Activated CD4-positive, alpha-beta T cell treated with anti-CD3 and anti-CD28 coated beads, Interleukin-2, amount 10 ng/mL, durations not matched to agents 7 days and 5 days (primary cell): Measurements from ENCODE around the gene CNTN6. TPM values are rescaled to one million over a fixed set of nuclear protein-coding genes. Genes with fewer than 3 reads are reported as not detected.

Experiments used
- CTCF ChIA-PET: fragments of 350-600 bp; sonication (Branson Sonifier 250); formaldehyde crosslinking; loops from one replicate; lab custom pipeline; 2021; ENCODE audit warnings: antibody characterized with exemption; lab: Charles Lee
- POLR2A ChIA-PET: fragments of 350-600 bp; sonication (Branson Sonifier 250); formaldehyde crosslinking; loops from one replicate; lab custom pipeline; 2021; ENCODE audit warnings: antibody characterized with exemption; lab: Charles Lee
- DNase-seq: peaks from one replicate; pipeline ENCODE4 v3.0.0-alpha.2; 2020
- H3K27ac Mint-ChIP-seq: one replicate; pipeline ENCODE4 v1.8.0; 2021; ENCODE audit warnings: mild to moderate bottlenecking, moderate library complexity, mixed read lengths
- H3K27me3 Mint-ChIP-seq: one replicate; pipeline ENCODE4 v1.8.0; 2021; ENCODE audit warnings: mixed read lengths
- H3K36me3 Mint-ChIP-seq: one replicate; pipeline ENCODE4 v1.8.0; 2021; ENCODE audit warnings: low read depth, mixed read lengths
- H3K4me1 Mint-ChIP-seq: one replicate; pipeline ENCODE4 v1.8.0; 2021; ENCODE audit warnings: mixed read lengths
- H3K4me3 Mint-ChIP-seq: one replicate; pipeline ENCODE4 v1.8.0; 2021; ENCODE audit warnings: mild to moderate bottlenecking, moderate library complexity, mixed read lengths
- H3K9me3 Mint-ChIP-seq: one replicate; pipeline ENCODE4 v1.8.0; 2021; ENCODE audit warnings: mixed read lengths
- total RNA-seq, 2 experiments: library from RNA; stranded (reverse); gene quantifications; one replicate each; pipeline ENCODE4 v1.2.3, GENCODE V29; 2021

Gene CNTN6
- total RNA-seq, 2 experiments from 2014 or later, result not detected

- H3K27me3 Mint-ChIP-seq, result no peaks in the 10 kb centered on the region
- peaks cover 4% of the 10 kb centered on the region for H3K9me3 Mint-ChIP-seq
- no peaks in the 10 kb centered on the region for H3K36me3 Mint-ChIP-seq
- H3K27ac Mint-ChIP-seq, result no peak overlapping the region
- DNase-seq, result no peak
- ChIA-PET POLR2A (no interaction called here), CTCF (no interaction called here)
- no peaks in the 10 kb centered on the region for H3K4me1 Mint-ChIP-seq
- no peak overlapping the region for H3K4me3 Mint-ChIP-seq
Measured at GRCh38 chr3:1404270-1404962, 311.6 kb downstream of the CNTN6 start.

GRCh38 chr3:1406250-1406649, 313.4 kb downstream of the CNTN6 start:
- Mint-ChIP-seq H3K9me3 (peaks cover 4% of the 10 kb centered on the region), H3K27ac (no peak overlapping the region), H3K36me3 (no peaks in the 10 kb centered on the region), H3K27me3 (no peaks in the 10 kb centered on the region), H3K4me1 (no peaks in the 10 kb centered on the region), H3K4me3 (no peak overlapping the region)
- CTCF ChIA-PET, result no interaction called here
- POLR2A ChIA-PET, result no interaction called here
- DNase-seq, result no peak

- DNase-seq, result no peak
- H3K9me3 Mint-ChIP-seq, result peaks cover 11% of the 10 kb centered on the region
- no peak overlapping the region for H3K27ac Mint-ChIP-seq
- no peaks in the 10 kb centered on the region for H3K36me3 Mint-ChIP-seq
- H3K4me1 Mint-ChIP-seq, result no peaks in the 10 kb centered on the region
- no peaks in the 10 kb centered on the region for H3K27me3 Mint-ChIP-seq
- ChIA-PET POLR2A (no interaction called here), CTCF (no interaction called here)
- H3K4me3 Mint-ChIP-seq, result no peak overlapping the region
Measured at GRCh38 chr3:1421577-1421976, 328.8 kb downstream of the CNTN6 start.

GRCh38 chr3:1423566-1424089, 330.8 kb downstream of the CNTN6 start:
- Mint-ChIP-seq H3K27ac (no peak overlapping the region), H3K4me3 (no peak overlapping the region)

GRCh38 chr3:1439395-1439794, 346.6 kb downstream of the CNTN6 start:
- no peaks in the 10 kb centered on the region for H3K4me1 Mint-ChIP-seq
- H3K27me3 Mint-ChIP-seq, result no peaks in the 10 kb centered on the region
- ChIA-PET POLR2A (no interaction called here), CTCF (no interaction called here)
- no peak for DNase-seq
- no peaks in the 10 kb centered on the region for H3K36me3 Mint-ChIP-seq
- H3K4me3 Mint-ChIP-seq, result no peak overlapping the region
- H3K27ac Mint-ChIP-seq, result no peak overlapping the region
- H3K9me3 Mint-ChIP-seq, result peaks cover 2% of the 10 kb centered on the region

More at GRCh38 chr3:1423566-1424089, 330.8 kb downstream of the CNTN6 start:
- Mint-ChIP-seq H3K27me3 (no peaks in the 10 kb centered on the region), H3K9me3 (peaks cover 8% of the 10 kb centered on the region), H3K4me1 (no peaks in the 10 kb centered on the region), H3K36me3 (no peaks in the 10 kb centered on the region)
- DNase-seq, result no peak
- CTCF ChIA-PET, result no interaction called here
- POLR2A ChIA-PET, result no interaction called here

- no peak for DNase-seq
- ChIA-PET POLR2A (no interaction called here), CTCF (no interaction called here)
- no peak overlapping the region for H3K4me3 Mint-ChIP-seq
- no peaks in the 10 kb centered on the region for H3K36me3 Mint-ChIP-seq
- peaks cover 2% of the 10 kb centered on the region for H3K9me3 Mint-ChIP-seq
- no peaks in the 10 kb centered on the region for H3K4me1 Mint-ChIP-seq
- no peaks in the 10 kb centered on the region for H3K27me3 Mint-ChIP-seq
- no peak overlapping the region for H3K27ac Mint-ChIP-seq
Measured at GRCh38 chr3:1442271-1442670, 349.4 kb downstream of the CNTN6 start.

- ChIA-PET CTCF (no interaction called here), POLR2A (no interaction called here)
- no peak for DNase-seq
- no peak overlapping the region for H3K27ac Mint-ChIP-seq
- H3K4me3 Mint-ChIP-seq, result no peak overlapping the region
- H3K36me3 Mint-ChIP-seq, result no peaks in the 10 kb centered on the region
- H3K4me1 Mint-ChIP-seq, result no peaks in the 10 kb centered on the region
- H3K27me3 Mint-ChIP-seq, result no peaks in the 10 kb centered on the region
- H3K9me3 Mint-ChIP-seq, result peaks cover 2% of the 10 kb centered on the region
Measured at GRCh38 chr3:1444195-1444594, 351.4 kb downstream of the CNTN6 start.

GRCh38 chr3:1446531-1446930, 353.7 kb downstream of the CNTN6 start:
- no peak overlapping the region for H3K4me3 Mint-ChIP-seq
- H3K27ac Mint-ChIP-seq, result no peak overlapping the region
- no peaks in the 10 kb centered on the region for H3K9me3 Mint-ChIP-seq
- H3K4me1 Mint-ChIP-seq, result no peaks in the 10 kb centered on the region
- no peak for DNase-seq
- ChIA-PET CTCF (no interaction called here), POLR2A (no interaction called here)
- no peaks in the 10 kb centered on the region for H3K27me3 Mint-ChIP-seq
- no peaks in the 10 kb centered on the region for H3K36me3 Mint-ChIP-seq

- Mint-ChIP-seq H3K27me3 (no peaks in the 10 kb centered on the region), H3K36me3 (no peaks in the 10 kb centered on the region), H3K4me1 (no peaks in the 10 kb centered on the region), H3K27ac (no peak overlapping the region), H3K9me3 (no peaks in the 10 kb centered on the region), H3K4me3 (no peak overlapping the region)
- no peak for DNase-seq
- POLR2A ChIA-PET, result no interaction called here
- CTCF ChIA-PET, result no interaction called here
Measured at GRCh38 chr3:1447452-1447851, 354.6 kb downstream of the CNTN6 start.

GRCh38 chr3:1448443-1448842, 355.6 kb downstream of the CNTN6 start:
- H3K27ac Mint-ChIP-seq, result no peak overlapping the region
- H3K9me3 Mint-ChIP-seq, result no peaks in the 10 kb centered on the region
- no peak overlapping the region for H3K4me3 Mint-ChIP-seq
- POLR2A ChIA-PET, result no interaction called here
- no peaks in the 10 kb centered on the region for H3K36me3 Mint-ChIP-seq
- CTCF ChIA-PET, result no interaction called here
- H3K27me3 Mint-ChIP-seq, result no peaks in the 10 kb centered on the region
- no peaks in the 10 kb centered on the region for H3K4me1 Mint-ChIP-seq
- no peak for DNase-seq
